ENCODE data around the gene CFAP74. TPM values are rescaled to one million over a fixed set of nuclear protein-coding genes. Genes with fewer than 3 reads are reported as not detected.

The CFAP74 gene
- total RNA-seq, 1 experiment from 2014 or later, result 0.28 TPM

- Histone ChIP-seq H3K79me2 (ENCODE audit: insufficient read depth, low read length) (no peaks in the 10 kb centered on the region), H2BK20ac (ENCODE audit: low read depth, low read length, poor library complexity, severe bottlenecking) (no peak overlapping the region), H3K18ac (ENCODE audit: insufficient read length, low read depth, low read length) (no peak overlapping the region), H4K20me1 (ENCODE audit: control insufficient read depth, insufficient read depth, insufficient read length) (no peaks in the 10 kb centered on the region), H3T11ph (ENCODE audit: low read length) (no peak overlapping the region), H3K27ac (ENCODE audit: insufficient read length, low read depth, low read length) (no peak overlapping the region), H3K23ac (ENCODE audit: insufficient read length, low read depth, low read length) (no peak overlapping the region), H2AFZ (ENCODE audit: low read length) (no peak overlapping the region), H2BK120ac (ENCODE audit: low read depth, low read length, poor library complexity, severe bottlenecking) (no peak overlapping the region), H3K23me2 (ENCODE audit: insufficient read length, low read depth, low read length, poor library complexity, severe bottlenecking) (no peaks in the 10 kb centered on the region), H3K79me1 (ENCODE audit: insufficient read depth, low read depth, low read length, poor library complexity, severe bottlenecking) (no peaks in the 10 kb centered on the region), H4K91ac (ENCODE audit: insufficient read length, low read depth, low read length) (no peak overlapping the region), H3K4me2 (ENCODE audit: insufficient read depth, insufficient read length, low read length) (no peak overlapping the region), H3K14ac (ENCODE audit: insufficient read depth, low read length) (no peak overlapping the region; the same call in 1 of the 2 replicates), H3K27me3 (ENCODE audit: insufficient read depth, low read length) (peaks cover 5% of the 10 kb centered on the region; the same call in 1 of the 2 replicates), H3K4ac (ENCODE audit: low read depth, low read length) (no peak overlapping the region), H3K4me1 (ENCODE audit: insufficient read depth, low read length) (no peaks in the 10 kb centered on the region), H3K9ac (ENCODE audit: extremely low read depth, insufficient read length, low read length) (no peak overlapping the region), H3K9me3 (ENCODE audit: control insufficient read depth, low read depth, low read length) (no peaks in the 10 kb centered on the region), H4K5ac (ENCODE audit: insufficient read length, low read depth, low read length) (no peak overlapping the region), H4K8ac (replicated peaks; ENCODE audit: insufficient read length, low read depth, low read length) (no peak overlapping the region), H2BK5ac (ENCODE audit: insufficient read length, low read length) (no peak overlapping the region), H2BK12ac (ENCODE audit: insufficient read length, low read depth, low read length) (no peak overlapping the region), H2BK15ac (ENCODE audit: low read depth, low read length) (no peak overlapping the region; the same call in 1 of the 2 replicates), H2AK5ac (ENCODE audit: insufficient read length, low read length) (no peak overlapping the region), H3K56ac (ENCODE audit: insufficient read length, low read depth, low read length) (no peak overlapping the region)
- Mint-ChIP-seq H3K4me1 (no peaks in the 10 kb centered on the region), H3K27me3 (ENCODE audit: low read depth) (peaks cover 32% of the 10 kb centered on the region), H3K27ac (no peak overlapping the region), H3K36me3 (ENCODE audit: insufficient read depth in 1 of 3, low read depth in 3 of 3) (no peaks in the 10 kb centered on the region), H3K4me3 (no peak overlapping the region), H3K9me3 (no peaks in the 10 kb centered on the region)
- no peak for DNase-seq
- no peak for TF ChIP-seq CTCF (conservative IDR thresholded peaks at IDR 0.05)
- no CpG with 5 or more reads among the region's 10 CpGs for WGBS (ENCODE audit: extremely low coverage, insufficient read length, low lambda C conversion rate)
Measured at GRCh38 chr1:2024451-2024850, 20.9 kb upstream of the CFAP74 start.
